B cell (primary cell): ENCODE measurements around the gene NTRK2. TPM values are rescaled to one million over a fixed set of nuclear protein-coding genes. Genes with fewer than 3 reads are reported as not detected.

Experiments
- ATAC-seq: fragments of 200-7000 bp; cut with Tn5 transposase; one replicate; pipeline ENCODE4 v1.10.0; 2021; ENCODE audit warnings: low read depth, mild to moderate bottlenecking, moderate number of reproducible peaks, moderate library complexity
- CTCF ChIA-PET: fragments of 350-600 bp; sonication (Branson Sonifier 250); formaldehyde crosslinking; loops from one replicate; lab custom pipeline; 2021; ENCODE audit warnings: antibody characterized with exemption, inconsistent platforms; lab: Charles Lee
- POLR2A ChIA-PET: fragments of 350-600 bp; sonication (Branson Sonifier 250); formaldehyde crosslinking; loops from one replicate; lab custom pipeline; 2021; ENCODE audit warnings: antibody characterized with exemption; lab: Charles Lee
- DNase-seq: peaks from one replicate; pipeline ENCODE4 v3.0.0; 2013
- H2AFZ ChIP-seq: 2 replicates; pipeline ENCODE4 v1.6.1; 2012; ENCODE audit warnings: mild to moderate bottlenecking, low read depth, low read length; ENCODE audit not compliant: insufficient read depth, poor library complexity, severe bottlenecking
- H3K27ac ChIP-seq, 2 donors: 1 replicate in 1 of 2; 2 replicates in 1 of 2; pipeline ENCODE4 v1.5.1; 2012 to 2013; ENCODE audit warnings: low read length in 2 of 2, mild to moderate bottlenecking in 2 of 2, moderate library complexity in 1 of 2
- H3K27me3 ChIP-seq, 4 experiments: fragments of 200-600 bp in 1 of 4; sonication (generic) in 1 of 4; replicated peaks in 1 of 4; 1 replicate in 2 of 4; 2 replicates in 2 of 4; pipeline versions ENCODE4 v1.6.1 to v1.7.0; 2013 to 2016; ENCODE audit warnings: low read length in 3 of 4, mild to moderate bottlenecking in 2 of 4, mixed read lengths in 1 of 4, moderate library complexity in 1 of 4; ENCODE audit not compliant: insufficient read depth in 4 of 4, control insufficient read depth in 3 of 4; ENCODE audit errors: control extremely low read depth in 1 of 4
- H3K36me3 ChIP-seq, 2 experiments: replicated peaks in 1 of 2; 1 replicate in 1 of 2; 2 replicates in 1 of 2; pipeline versions ENCODE4 v1.6.1 to v1.7.1; 2013; ENCODE audit warnings: low read length in 1 of 2; ENCODE audit not compliant: insufficient read depth in 2 of 2, control insufficient read depth in 1 of 2; ENCODE audit errors: control extremely low read depth in 1 of 2, extremely low read depth in 1 of 2
- H3K4me1 ChIP-seq, 2 donors: fragments of 200-600 bp in 1 of 2; sonication (generic) in 1 of 2; 1 replicate in 1 of 2; 2 replicates in 1 of 2; pipeline versions ENCODE4 v1.5.1 to v1.6.1; 2013 to 2017; ENCODE audit warnings: low read length in 2 of 2; ENCODE audit not compliant: control insufficient read depth in 2 of 2, insufficient read depth in 2 of 2
- H3K4me2 ChIP-seq: replicated peaks from 2 replicates; pipeline ENCODE3; 2012; ENCODE audit warnings: mild to moderate bottlenecking, low read depth, low read length; ENCODE audit not compliant: poor library complexity, severe bottlenecking
- H3K4me3 ChIP-seq, 5 experiments: fragments of 200-600 bp in 1 of 5; sonication (generic) in 1 of 5; 1 replicate in 3 of 5; 2 replicates in 2 of 5; pipeline versions ENCODE4 v1.5.1 to v1.7.0; 2011 to 2016; ENCODE audit warnings: low read length in 4 of 5, mild to moderate bottlenecking in 4 of 5, low read depth in 2 of 5, control low read depth in 1 of 5, moderate library complexity in 1 of 5; ENCODE audit not compliant: insufficient read depth in 1 of 5; ENCODE audit errors: control extremely low read depth in 1 of 5, extremely low read depth in 1 of 5
- H3K79me2 ChIP-seq: fragments of 200-600 bp; sonication (generic); one replicate; pipeline ENCODE4 v1.6.0; 2016; ENCODE audit warnings: low read length; ENCODE audit not compliant: control insufficient read depth, insufficient read depth
- H3K9ac ChIP-seq: fragments of 200-600 bp; sonication (generic); 2 replicates; pipeline ENCODE4 v1.6.1; 2017; ENCODE audit warnings: mild to moderate bottlenecking, low read length, moderate library complexity
- H3K9me3 ChIP-seq, 3 donors: one replicate each; pipeline versions ENCODE4 v1.6.1 to v1.7.1; 2013; ENCODE audit warnings: low read length in 2 of 3; ENCODE audit not compliant: control insufficient read depth in 2 of 3, insufficient read depth in 1 of 3; ENCODE audit errors: control extremely low read depth in 1 of 3
- H4K20me1 ChIP-seq: 2 replicates; pipeline ENCODE4 v1.6.0; 2012; ENCODE audit warnings: mild to moderate bottlenecking, low read length; ENCODE audit not compliant: insufficient read depth, control insufficient read depth, poor library complexity, severe bottlenecking
- H3K27ac Mint-ChIP-seq: one replicate; pipeline ENCODE4 v1.8.0; 2021; ENCODE audit warnings: mixed read lengths
- H3K27me3 Mint-ChIP-seq: one replicate; pipeline ENCODE4 v1.8.0; 2021; ENCODE audit warnings: mixed read lengths
- H3K4me1 Mint-ChIP-seq: one replicate; pipeline ENCODE4 v1.8.0; 2021; ENCODE audit warnings: mixed read lengths
- H3K4me3 Mint-ChIP-seq: one replicate; pipeline ENCODE4 v1.8.0; 2021; ENCODE audit warnings: mixed read lengths
- H3K9me3 Mint-ChIP-seq: one replicate; pipeline ENCODE4 v1.8.0; 2022; ENCODE audit warnings: mixed read lengths; ENCODE audit not compliant: insufficient read depth
- EZH2 ChIP-seq: IDR thresholded peaks from 2 replicates; pipeline ENCODE4 v1.6.1; 2012; ENCODE audit warnings: borderline replicate concordance, low read depth, mild to moderate bottlenecking, moderate library complexity, low read length; ENCODE audit not compliant: insufficient read depth, poor library complexity, severe bottlenecking
- WGBS: methylation state at CpG from one replicate; pipeline ENCODE4 v1.1.5; 2013; ENCODE audit warnings: missing lambda C conversion rate; ENCODE audit not compliant: insufficient coverage; 5-methylcytosine and 5-hydroxymethylcytosine counted together
- intact Hi-C: fragments of 100-400 bp; cut with micrococcal nuclease; formaldehyde crosslinking; loops from one replicate; pipeline ENCODE4 v1.10.0; 2022
- polyA plus RNA-seq: library from polyadenylated mRNA; depleted of rRNA; stranded (reverse); fragments of >200 nt; gene quantifications from 2 replicates; pipeline ENCODE4 v1.2.3, GENCODE V29; 2012
- total RNA-seq, 2 donors: library from RNA; stranded (reverse); fragments of 120-200 nt in 1 of 2; gene quantifications; 1 replicate in 1 of 2; 2 replicates in 1 of 2; pipeline versions ENCODE4 v1.2.3 to v1.2.4, GENCODE V29; 2013 to 2022
- TF ChIP-seq, protein P1 (sequence below): fragments of 200-600 bp; IDR thresholded peaks from one replicate; pipeline ENCODE4 v1.8.0; 2022; ENCODE audit warnings: antibody characterized with exemption, mild to moderate bottlenecking

Gene NTRK2
- total and polyA plus RNA-seq, 2 donors (not counting 1 experiment from before 2014, with no cell fraction given): 0.03 to 0.10 TPM

DNA sequence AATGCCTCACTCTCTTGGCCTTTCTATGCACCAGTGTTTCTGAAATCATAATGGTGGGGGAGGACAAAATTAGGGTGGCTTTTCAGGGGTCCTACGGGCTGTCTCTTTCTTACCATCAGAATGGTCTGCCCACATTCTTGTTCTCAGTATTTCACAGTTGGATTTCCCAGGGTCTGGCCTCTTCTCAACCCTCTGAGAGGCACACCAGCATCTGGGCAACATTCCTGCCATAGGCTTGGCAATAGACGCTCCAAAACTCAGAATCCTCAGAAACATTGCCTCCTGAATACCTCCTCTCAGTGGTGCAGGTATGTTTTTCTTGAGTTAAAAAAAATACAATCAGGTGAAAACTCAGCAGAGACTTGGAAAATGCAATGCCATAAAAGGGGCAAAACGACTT, 358.3 kb downstream of the NTRK2 start:
- no peak overlapping the region for H3K27ac ChIP-seq
- Mint-ChIP-seq H3K4me1 (no peaks in the 10 kb centered on the region), H3K27ac (no peak overlapping the region), H3K9me3 (no peaks in the 10 kb centered on the region), H3K4me3 (no peak overlapping the region), H3K27me3 (no peaks in the 10 kb centered on the region)
- no peak for ATAC-seq
- H3K9me3 ChIP-seq: no peaks in the 10 kb centered on the region
- no peak overlapping the region for H3K4me2 ChIP-seq
- no peaks in the 10 kb centered on the region for H3K36me3 ChIP-seq
- H2AFZ ChIP-seq: no peak overlapping the region
- no peak overlapping the region for H3K9ac ChIP-seq
- ChIA-PET CTCF (no interaction called here), POLR2A (no interaction called here)
- TF ChIP-seq, protein P1, sequence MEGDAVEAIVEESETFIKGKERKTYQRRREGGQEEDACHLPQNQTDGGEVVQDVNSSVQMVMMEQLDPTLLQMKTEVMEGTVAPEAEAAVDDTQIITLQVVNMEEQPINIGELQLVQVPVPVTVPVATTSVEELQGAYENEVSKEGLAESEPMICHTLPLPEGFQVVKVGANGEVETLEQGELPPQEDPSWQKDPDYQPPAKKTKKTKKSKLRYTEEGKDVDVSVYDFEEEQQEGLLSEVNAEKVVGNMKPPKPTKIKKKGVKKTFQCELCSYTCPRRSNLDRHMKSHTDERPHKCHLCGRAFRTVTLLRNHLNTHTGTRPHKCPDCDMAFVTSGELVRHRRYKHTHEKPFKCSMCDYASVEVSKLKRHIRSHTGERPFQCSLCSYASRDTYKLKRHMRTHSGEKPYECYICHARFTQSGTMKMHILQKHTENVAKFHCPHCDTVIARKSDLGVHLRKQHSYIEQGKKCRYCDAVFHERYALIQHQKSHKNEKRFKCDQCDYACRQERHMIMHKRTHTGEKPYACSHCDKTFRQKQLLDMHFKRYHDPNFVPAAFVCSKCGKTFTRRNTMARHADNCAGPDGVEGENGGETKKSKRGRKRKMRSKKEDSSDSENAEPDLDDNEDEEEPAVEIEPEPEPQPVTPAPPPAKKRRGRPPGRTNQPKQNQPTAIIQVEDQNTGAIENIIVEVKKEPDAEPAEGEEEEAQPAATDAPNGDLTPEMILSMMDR: no peak
- TF ChIP-seq EZH2: no peak
- H3K27me3 ChIP-seq: no peaks in the 10 kb centered on the region
- no peak for DNase-seq
- intact Hi-C loops: no loop called here
- no peak overlapping the region for H3K4me3 ChIP-seq
- WGBS: no CpG with 5 or more reads among the region's 3 CpGs
- H3K4me1 ChIP-seq: no peaks in the 10 kb centered on the region
- H3K79me2 ChIP-seq: no peaks in the 10 kb centered on the region
- no peaks in the 10 kb centered on the region for H4K20me1 ChIP-seq

DNA sequence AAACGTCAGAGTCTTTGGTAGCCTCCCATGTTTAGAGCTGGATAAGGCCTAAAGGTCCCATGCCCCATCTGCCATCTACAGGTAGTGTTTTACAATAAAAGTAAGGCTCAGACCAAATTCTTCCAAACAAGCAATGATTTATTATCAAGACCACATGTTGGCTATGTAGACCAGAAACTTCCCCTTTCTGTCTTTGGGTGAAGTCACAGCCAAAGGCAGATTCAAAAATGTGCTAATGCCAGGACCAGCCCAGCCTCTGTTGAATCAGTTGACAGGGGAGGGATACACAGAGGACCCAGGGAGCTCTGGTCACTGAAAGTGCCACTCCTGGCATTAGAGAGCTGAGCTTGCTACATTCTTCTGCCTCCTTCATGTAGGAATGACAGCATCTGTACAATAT, 360.8 kb downstream of the NTRK2 start:
- DNase-seq (no peak), ATAC-seq (no peak)
- Mint-ChIP-seq H3K4me3 (no peak overlapping the region), H3K27ac (no peak overlapping the region), H3K27me3 (no peaks in the 10 kb centered on the region), H3K4me1 (no peaks in the 10 kb centered on the region), H3K9me3 (no peaks in the 10 kb centered on the region)
- Histone ChIP-seq H3K79me2 (no peaks in the 10 kb centered on the region), H3K4me1 (no peaks in the 10 kb centered on the region), H3K9ac (no peak overlapping the region), H2AFZ (no peak overlapping the region), H3K4me3 (no peak overlapping the region), H3K9me3 (no peaks in the 10 kb centered on the region), H3K4me2 (no peak overlapping the region), H3K27me3 (no peaks in the 10 kb centered on the region), H3K27ac (no peak overlapping the region), H3K36me3 (no peaks in the 10 kb centered on the region), H4K20me1 (no peaks in the 10 kb centered on the region)
- WGBS: no CpG with 5 or more reads among the region's 1 CpG
- ChIA-PET CTCF (no interaction called here), POLR2A (no interaction called here)
- intact Hi-C loops: no loop called here
- TF ChIP-seq, protein P1: no peak
- no peak for TF ChIP-seq EZH2
